Gastroesophageal sphincter (tissue), 3 donors: ENCODE results near the gene ZBTB24.

ENCODE experiments used
- CTCF ChIP-seq, 4 experiments: fragments of 200-600 bp in 2 of 4; fragments of 450-650 bp in 2 of 4; sonication (generic) in 1 of 4; IDR thresholded peaks; one replicate each; pipeline ENCODE4 v1.5.1; 2017 to 2019; ENCODE audit warnings: antibody characterized with exemption in 4 of 4, mild to moderate bottlenecking in 2 of 4, moderate library complexity in 2 of 4
- EP300 ChIP-seq: sonication (generic); formaldehyde crosslinking; IDR thresholded peaks from one replicate; pipeline ENCODE4 v1.6.1; 2017; ENCODE audit warnings: antibody characterized with exemption, mild to moderate bottlenecking
- POLR2AphosphoS5 ChIP-seq: sonication (generic); formaldehyde crosslinking; IDR thresholded peaks from one replicate; pipeline ENCODE4 v1.6.1; 2017; ENCODE audit warnings: antibody characterized with exemption

- TF ChIP-seq EP300 (no peak), CTCF (IDR thresholded peaks at IDR 0.05) (no peak), POLR2AphosphoS5 (no peak)
Measured at GRCh38 chr6:109447878-109448555, 35.0 kb downstream of the ZBTB24 start.
